Measurements from ENCODE around the gene MYLK2. TPM values are rescaled to one million over a fixed set of nuclear protein-coding genes. Genes with fewer than 3 reads are reported as not detected.

MYLK2 gene
- total and polyA plus RNA-seq, 2 of the 4 experiments (the other 2 are of a cell fraction): 0.18 to 0.27 TPM

- intact Hi-C loops (cut with micrococcal nuclease) (no loop called here), dilution Hi-C loops (cut with HindIII; ENCODE audit: low sequenced_read_pairs, unreplicated experiment) (no loop called here), in situ Hi-C loops (cut with MboI; ENCODE audit: low sequenced_read_pairs) (no loop called here)
- Histone ChIP-seq H2BK5ac (ENCODE audit: low read depth, low read length, poor library complexity, severe bottlenecking) (no peak overlapping the region), H2AK5ac (ENCODE audit: low read depth, low read length) (no peak overlapping the region), H4K5ac (ENCODE audit: low read depth, low read length) (no peak overlapping the region), H3K4me1 (ENCODE audit: control insufficient read depth, insufficient read depth, low read length) (peaks cover 19% of the 10 kb centered on the region), H3K4ac (ENCODE audit: low read depth, low read length) (no peak overlapping the region), H3K9ac (ENCODE audit: low read depth, low read length) (no peak overlapping the region), H3K4me3 (ENCODE audit: insufficient read depth, low read depth, low read length) (no peak overlapping the region), H3K14ac (replicated peaks; ENCODE audit: low read depth, low read length) (no peak overlapping the region), H3K56ac (ENCODE audit: extremely low read depth, insufficient read depth, low read length) (no peak overlapping the region), H2AK9ac (replicated peaks; ENCODE audit: low read depth, low read length, poor library complexity) (no peak overlapping the region), H3K79me1 (ENCODE audit: low read depth in 1 of 2, low read length in 2 of 2) (peaks cover 2 to 10% of the 10 kb centered on the region in 2 experiments; a peak in 3 of 4 replicates), H3K27ac (ENCODE audit: insufficient read depth, low read length) (no peak overlapping the region), H3K9me1 (ENCODE audit: insufficient read depth, low read length) (peaks cover 14% of the 10 kb centered on the region), H3K23ac (ENCODE audit: low read depth, low read length) (no peak overlapping the region), H3K18ac (ENCODE audit: low read depth, low read length) (no peak overlapping the region), H3K4me2 (ENCODE audit: low read depth, low read length) (no peak overlapping the region), H3K27me3 (ENCODE audit: control insufficient read depth, insufficient read depth, low read length) (no peaks in the 10 kb centered on the region), H2BK20ac (ENCODE audit: low read depth, low read length) (no peak overlapping the region), H2BK120ac (ENCODE audit: low read depth, low read length) (no peak overlapping the region), H2AFZ (replicated peaks; ENCODE audit: low read length, poor library complexity) (no peak overlapping the region), H4K91ac (ENCODE audit: insufficient read depth, low read depth, low read length) (no peak overlapping the region), H3K9me3 (ENCODE audit: control insufficient read depth, insufficient read depth, low read length) (no peaks in the 10 kb centered on the region), H2BK15ac (ENCODE audit: low read depth, low read length) (no peak overlapping the region), H3K36me3 (ENCODE audit: control insufficient read depth, insufficient read depth, low read length) (no peaks in the 10 kb centered on the region), H4K8ac (ENCODE audit: low read depth in 2 of 2, low read length in 2 of 2) (no peak overlapping the region), H4K20me1 (ENCODE audit: insufficient read depth, low read length) (0 out of 2 replicates have a peak, but pooled peaks cover 4% of the 10 kb centered on the region)
- TF ChIP-seq MXI1 (IDR thresholded peaks at IDR 0.05; ENCODE audit: borderline replicate concordance, low read depth, low read length) (no peak), RAD21 (IDR thresholded peaks at IDR 0.05; ENCODE audit: low read length) (no peak), RFX5 (IDR thresholded peaks at IDR 0.05; ENCODE audit: low read depth, low read length) (no peak), CHD1 (IDR thresholded peaks at IDR 0.05; ENCODE audit: low read depth, low read length) (no peak), SMC3 (IDR thresholded peaks at IDR 0.05; ENCODE audit: low read depth, low read length) (no peak), MAZ (IDR thresholded peaks at IDR 0.05; ENCODE audit: borderline replicate concordance, low read depth, low read length) (no peak), CEBPB (IDR thresholded peaks at IDR 0.05; ENCODE audit: low read depth, low read length) (no peak), POLR2A (IDR thresholded peaks at IDR 0.05; ENCODE audit: low read depth, low read length) (no peak), MAFK (IDR thresholded peaks at IDR 0.05; ENCODE audit: low read depth, low read length) (no peak)
- ATAC-seq (ENCODE audit: low read depth) (no peak), DNase-seq (no peak)
- no CpG with 5 or more reads among the region's 5 CpGs for WGBS, 2 experiments (ENCODE audit: extremely low coverage in 2 of 2, insufficient read length in 1 of 2)
- POLR2A ChIA-PET (ENCODE audit: unreplicated experiment): no interaction called here
- CTCF ChIA-PET: no interaction called here
- no TSS peak for BruUV-seq (replicated peaks)
Observed at GRCh38 chr20:31816221-31816620, 2.9 kb upstream of the MYLK2 start.

Measured in IMR-90 (cell line).